A673 (cell line): Measurements from ENCODE around the gene PLA2G10. TPM values are rescaled to one million over a fixed set of nuclear protein-coding genes. Genes with fewer than 3 reads are reported as not detected.

ENCODE experiments used
- BruUV-seq: library from RNA; stranded (reverse); fragments of 400-500 nt; replicated peaks from 2 replicates; lab custom pipeline; 2021; lab: Mats Ljungman, UMichigan
- CTCF ChIA-PET: fragments of 300-600 bp; sonication (Branson Sonifier 250); formaldehyde crosslinking; loops from one replicate; lab custom pipeline; 2022; ENCODE audit warnings: antibody characterized with exemption; lab: Charles Lee
- POLR2A ChIA-PET: fragments of 300-600 bp; sonication (Branson Sonifier 250); formaldehyde crosslinking; loops from one replicate; lab custom pipeline; 2022; ENCODE audit warnings: antibody characterized with exemption; ENCODE audit not compliant: low non-redundant PET; lab: Charles Lee
- DNase-seq: peaks from one replicate; pipeline ENCODE4 v3.0.0-alpha.2; 2015; ENCODE audit warnings: low spot score
- H3K27ac ChIP-seq: fragments of 200-600 bp; sonication (generic); 2 replicates; pipeline ENCODE4 v1.5.1; 2016; ENCODE audit warnings: mixed run types, low read depth, mild to moderate bottlenecking, mixed read lengths, antibody characterized with exemption, low read length; ENCODE audit not compliant: poor library complexity, severe bottlenecking
- H3K27me3 ChIP-seq: fragments of 200-600 bp; sonication (generic); replicated peaks from 2 replicates; pipeline ENCODE4 v1.6.1; 2017; ENCODE audit warnings: mixed run types, low read depth, mild to moderate bottlenecking, mixed read lengths, antibody characterized with exemption, low read length; ENCODE audit not compliant: insufficient read depth, poor library complexity
- H3K36me3 ChIP-seq: fragments of 200-600 bp; sonication (generic); 2 replicates; pipeline ENCODE4 v1.6.1; 2016; ENCODE audit warnings: mixed run types, mild to moderate bottlenecking, mixed read lengths, antibody characterized with exemption, low read length; ENCODE audit not compliant: insufficient read depth, poor library complexity, severe bottlenecking
- H3K4me1 ChIP-seq: fragments of 200-600 bp; sonication (generic); 2 replicates; pipeline ENCODE4 v1.6.1; 2017; ENCODE audit warnings: mixed run types, mild to moderate bottlenecking, mixed read lengths, antibody characterized with exemption, low read length; ENCODE audit not compliant: insufficient read depth, poor library complexity, severe bottlenecking
- H3K4me3 ChIP-seq: fragments of 200-600 bp; sonication (generic); 2 replicates; pipeline ENCODE4 v1.5.1; 2016; ENCODE audit warnings: low read depth, mixed run types, mild to moderate bottlenecking, mixed read lengths, low read length; ENCODE audit not compliant: poor library complexity, severe bottlenecking
- H3K9me3 ChIP-seq: fragments of 200-600 bp; sonication (generic); 2 replicates; pipeline ENCODE4 v1.6.1; 2016; ENCODE audit warnings: mixed run types, low read depth, mild to moderate bottlenecking, mixed read lengths, antibody characterized with exemption, low read length; ENCODE audit not compliant: poor library complexity, severe bottlenecking
- CTCF ChIP-seq: fragments of 300-800, 200-600 bp; sonication (generic); conservative IDR thresholded peaks from 2 replicates; pipeline ENCODE4 v1.5.1; 2017; ENCODE audit warnings: low read depth, mild to moderate bottlenecking, antibody characterized with exemption, low read length, moderate library complexity, mixed read lengths
- EZH2 ChIP-seq: fragments of 200-600 bp; sonication (generic); IDR thresholded peaks from 2 replicates; pipeline ENCODE4 v1.6.1; 2017; ENCODE audit warnings: borderline replicate concordance, low read depth, mild to moderate bottlenecking, mixed read lengths, antibody characterized with exemption, low read length; ENCODE audit not compliant: poor library complexity, severe bottlenecking
- intact Hi-C: fragments of 100-400 bp; cut with micrococcal nuclease; formaldehyde crosslinking; loops from one replicate; pipeline ENCODE4 v1.10.0; 2022; ENCODE audit not compliant: unreplicated experiment
- total RNA-seq: library from RNA; stranded (reverse); gene quantifications from 2 replicates; pipeline ENCODE4 v1.2.3, GENCODE V29; 2021

Gene PLA2G10
- total RNA-seq, 1 experiment from 2014 or later, result not detected

- Histone ChIP-seq H3K4me1 (peaks cover 26% of the 10 kb centered on the region), H3K9me3 (no peaks in the 10 kb centered on the region), H3K27ac (peak within 1 kb of the TSS; percentile 91), H3K36me3 (peaks cover 29% of the 10 kb centered on the region), H3K4me3 (peak within 1 kb of the TSS; percentile 84), H3K27me3 (no peaks in the 10 kb centered on the region)
- intact Hi-C loops, result no loop called here
- TF ChIP-seq EZH2, result no peak
- TF ChIP-seq CTCF, result no peak
- no TSS peak for BruUV-seq
- ChIA-PET POLR2A (no interaction called here), CTCF (no interaction called here)
- DNase-seq, result peak; percentile 97
Observed at GRCh38 chr16:14629919-14630619, 64.0 kb downstream of the PLA2G10 start, which contains the start of gene PARN. Gene PARN (minus strand): TSS chr16:14630260. CDS start chr16:14630125, 135 bp downstream.

- intact Hi-C loops, result no loop called here
- DNase-seq, result no peak
- H3K4me3 ChIP-seq, result peak overlapping the region; percentile 84
- H3K4me1 ChIP-seq, result peaks cover 25% of the 10 kb centered on the region
- no TSS peak for BruUV-seq
- POLR2A ChIA-PET, result no interaction called here
- H3K9me3 ChIP-seq, result no peaks in the 10 kb centered on the region
- no peaks in the 10 kb centered on the region for H3K27me3 ChIP-seq
- H3K27ac ChIP-seq, result peak overlapping the region; percentile 91
- CTCF ChIA-PET, result no interaction called here
- H3K36me3 ChIP-seq, result peaks cover 32% of the 10 kb centered on the region
- no peak for TF ChIP-seq CTCF
- no peak for TF ChIP-seq EZH2
Observed at GRCh38 chr16:14629612-14629918, 64.5 kb downstream of the PLA2G10 start.

DNA sequence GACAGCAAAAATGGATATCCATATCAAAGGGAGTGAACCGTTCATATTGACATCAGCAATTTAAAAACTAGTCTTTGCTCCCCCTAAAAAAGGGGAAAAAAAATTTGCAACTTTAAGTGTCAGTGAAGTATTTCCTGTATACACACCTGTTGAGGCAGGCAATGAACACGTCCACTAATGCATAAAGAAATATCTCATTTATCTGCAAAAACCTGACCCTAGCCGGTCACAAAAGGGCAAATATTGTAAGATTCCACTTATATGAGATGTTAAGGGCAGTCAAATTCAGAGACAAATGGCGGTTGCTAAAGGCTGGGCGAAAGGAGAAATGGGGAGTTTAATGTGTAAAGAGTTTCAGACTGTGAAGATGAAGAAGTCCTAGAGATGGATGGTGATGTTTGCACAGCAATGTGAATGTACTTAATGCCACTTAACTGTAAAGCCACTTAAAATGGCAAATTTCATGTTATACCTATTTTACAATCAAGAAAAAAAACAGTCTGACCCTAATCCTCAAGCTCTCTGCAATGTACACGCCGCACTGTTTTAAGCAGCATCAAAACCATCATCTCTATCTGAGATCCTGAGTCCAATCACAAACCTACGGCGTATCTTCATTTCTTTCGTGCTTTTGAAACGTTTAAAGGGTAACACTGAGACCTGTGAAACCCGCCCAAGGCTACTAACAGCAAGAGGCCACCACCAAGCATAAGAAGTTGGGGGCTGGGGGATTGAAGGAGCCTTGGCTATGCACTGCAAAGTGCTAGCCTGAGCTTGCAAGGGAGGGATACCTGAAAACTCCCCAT lies 65.1 kb downstream of the PLA2G10 start:
- TF ChIP-seq EZH2, result no peak
- TF ChIP-seq CTCF, result no peak
- H3K4me3 ChIP-seq, result peak overlapping the region; percentile 84
- H3K4me1 ChIP-seq, result peaks cover 20% of the 10 kb centered on the region
- CTCF ChIA-PET, result no interaction called here
- H3K27me3 ChIP-seq, result no peaks in the 10 kb centered on the region
- H3K36me3 ChIP-seq, result peaks cover 37% of the 10 kb centered on the region
- no peaks in the 10 kb centered on the region for H3K9me3 ChIP-seq
- BruUV-seq, result TSS peak; percentile 28
- POLR2A ChIA-PET, result no interaction called here
- DNase-seq, result no peak
- intact Hi-C loops, result no loop called here
- H3K27ac ChIP-seq, result peak overlapping the region; percentile 91
